ENCODE results near the gene PAX2. TPM values are rescaled to one million over a fixed set of nuclear protein-coding genes. Genes with fewer than 3 reads are reported as not detected.

PAX2 gene
- total RNA-seq, 5 donors from 2014 or later (not counting 1 experiment from before 2014, with no cell fraction given): not detected

- ATAC-seq (replicated peaks in 1 of 4) (peak in 2 of 4 experiments; percentile 5 to 28), DNase-seq (no peak)
- POLR2A ChIA-PET: no interaction called here
- H3K27ac Mint-ChIP-seq: no peak overlapping the region
- Histone ChIP-seq H3K4me3 (ENCODE audit: control insufficient read depth in 1 of 2, extremely low read depth in 1 of 2, low read length in 1 of 2) (peak overlapping the region; percentile 30 to 64), H3K4me1 (ENCODE audit: control insufficient read depth in 1 of 2, extremely low read depth in 1 of 2, insufficient read depth in 2 of 2, low read length in 2 of 2) (peaks cover 16 to 42% of the 10 kb centered on the region in 2 experiments), H3K9me3 (no peaks in the 10 kb centered on the region), H3K36me3 (ENCODE audit: control insufficient read depth in 2 of 2, extremely low read depth in 1 of 2, insufficient read depth in 1 of 2, low read length in 1 of 2) (no peaks in the 10 kb centered on the region), H3K27ac (ENCODE audit: low read length) (no peak overlapping the region), H3K27me3 (replicated peaks in 1 of 2; ENCODE audit: control insufficient read depth in 2 of 2, extremely low read depth in 1 of 2, insufficient read depth in 2 of 2, low read length in 1 of 2) (peaks cover 23 to 77% of the 10 kb centered on the region in 2 experiments)
- peaks cover 29 to 43% (median 40%) of the 10 kb centered on the region in 3 donors for H3K4me1 Mint-ChIP-seq
- H3K36me3 Mint-ChIP-seq: no peaks in the 10 kb centered on the region
- 4% methylated on average over 37 of the region's 41 CpGs for WGBS (ENCODE audit: insufficient coverage)
- H3K4me3 Mint-ChIP-seq: peak overlapping the region; percentile 57 to 89 (median 66)
- H3K9me3 Mint-ChIP-seq: no peaks in the 10 kb centered on the region
- CTCF ChIA-PET: no interaction called here
- H3K27me3 Mint-ChIP-seq: peaks cover 70 to 77% of the 10 kb centered on the region in 2 donors
Observed at GRCh38 chr10:100826661-100826982, 81.2 kb downstream of the PAX2 start.

- CTCF ChIA-PET: no interaction called here
- peaks cover 25 to 77% of the 10 kb centered on the region in 2 experiments for H3K27me3 ChIP-seq (replicated peaks in 1 of 2; ENCODE audit: control insufficient read depth in 2 of 2, extremely low read depth in 1 of 2, insufficient read depth in 2 of 2, low read length in 1 of 2)
- Mint-ChIP-seq H3K4me1 (peaks cover 29 to 43% (median 40%) of the 10 kb centered on the region in 3 donors), H3K27me3 (peaks cover 73 to 82% of the 10 kb centered on the region in 2 donors), H3K27ac (no peak overlapping the region), H3K9me3 (no peaks in the 10 kb centered on the region), H3K4me3 (peak overlapping the region; percentile 68 to 89 (median 77)), H3K36me3 (no peaks in the 10 kb centered on the region)
- H3K27ac ChIP-seq (ENCODE audit: low read length): no peak overlapping the region
- no peaks in the 10 kb centered on the region for H3K36me3 ChIP-seq (ENCODE audit: control insufficient read depth in 2 of 2, extremely low read depth in 1 of 2, insufficient read depth in 1 of 2, low read length in 1 of 2)
- WGBS (ENCODE audit: insufficient coverage): 2% methylated on average over 58 of the region's 68 CpGs
- ATAC-seq (replicated peaks in 1 of 4) (peak; percentile 40 to 67 (median 44)), DNase-seq (peak in 7 of 35 experiments; percentile 19 to 48 (median 22))
- peaks cover 16 to 42% of the 10 kb centered on the region in 2 experiments for H3K4me1 ChIP-seq (ENCODE audit: control insufficient read depth in 1 of 2, extremely low read depth in 1 of 2, insufficient read depth in 2 of 2, low read length in 2 of 2)
- H3K4me3 ChIP-seq (ENCODE audit: control insufficient read depth in 1 of 2, extremely low read depth in 1 of 2, low read length in 1 of 2): peak overlapping the region; percentile 43 to 64
- H3K9me3 ChIP-seq: no peaks in the 10 kb centered on the region
- POLR2A ChIA-PET: no interaction called here
Observed at GRCh38 chr10:100826983-100827818, 81.8 kb downstream of the PAX2 start.

- 2% methylated on average over 55 of the region's 69 CpGs for WGBS (ENCODE audit: insufficient coverage)
- Mint-ChIP-seq H3K9me3 (no peaks in the 10 kb centered on the region), H3K27me3 (peaks cover 75 to 82% of the 10 kb centered on the region in 2 donors), H3K36me3 (no peaks in the 10 kb centered on the region), H3K27ac (no peak overlapping the region), H3K4me3 (peak overlapping the region; percentile 80 to 89 (median 82)), H3K4me1 (peaks cover 29 to 43% (median 40%) of the 10 kb centered on the region in 3 donors)
- Histone ChIP-seq H3K27ac (ENCODE audit: low read length) (no peak overlapping the region), H3K27me3 (replicated peaks in 1 of 2; ENCODE audit: control insufficient read depth in 2 of 2, extremely low read depth in 1 of 2, insufficient read depth in 2 of 2, low read length in 1 of 2) (peaks cover 21 to 81% of the 10 kb centered on the region in 2 experiments), H3K4me3 (ENCODE audit: control insufficient read depth in 1 of 2, extremely low read depth in 1 of 2, low read length in 1 of 2) (peak overlapping the region; percentile 38 to 78), H3K4me1 (ENCODE audit: control insufficient read depth in 1 of 2, extremely low read depth in 1 of 2, insufficient read depth in 2 of 2, low read length in 2 of 2) (peaks cover 16 to 42% of the 10 kb centered on the region in 2 experiments), H3K9me3 (no peaks in the 10 kb centered on the region), H3K36me3 (ENCODE audit: control insufficient read depth in 2 of 2, extremely low read depth in 1 of 2, insufficient read depth in 1 of 2, low read length in 1 of 2) (no peaks in the 10 kb centered on the region)
- ATAC-seq (replicated peaks in 1 of 4): peak in 3 of 4 experiments; percentile 37 to 58 (median 45)
- peak in 5 of 35 experiments; percentile 7 to 38 (median 18) for DNase-seq
- POLR2A ChIA-PET: no interaction called here
- CTCF ChIA-PET: no interaction called here
Observed at GRCh38 chr10:100827819-100828737, 82.7 kb downstream of the PAX2 start.

GRCh38 chr10:100828738-100829096 lies 83.3 kb downstream of the PAX2 start:
- H3K36me3 Mint-ChIP-seq: no peaks in the 10 kb centered on the region
- H3K27me3 ChIP-seq (replicated peaks in 1 of 2; ENCODE audit: control insufficient read depth in 2 of 2, extremely low read depth in 1 of 2, insufficient read depth in 2 of 2, low read length in 1 of 2): peaks cover 22 to 85% of the 10 kb centered on the region in 2 experiments
- ChIA-PET POLR2A (no interaction called here), CTCF (no interaction called here)
- peak overlapping the region; percentile 80 to 89 (median 82) for H3K4me3 Mint-ChIP-seq
- H3K27ac Mint-ChIP-seq: no peak overlapping the region
- H3K9me3 Mint-ChIP-seq: no peaks in the 10 kb centered on the region
- no peaks in the 10 kb centered on the region for H3K9me3 ChIP-seq
- ATAC-seq (replicated peaks in 1 of 4): peak; percentile 32 to 61 (median 46)
- H3K27ac ChIP-seq (ENCODE audit: low read length): no peak overlapping the region
- H3K36me3 ChIP-seq (ENCODE audit: control insufficient read depth in 2 of 2, extremely low read depth in 1 of 2, insufficient read depth in 1 of 2, low read length in 1 of 2): no peaks in the 10 kb centered on the region
- WGBS (ENCODE audit: insufficient coverage): no CpG with 5 or more reads among the region's 20 CpGs
- H3K4me1 Mint-ChIP-seq: peaks cover 29 to 43% (median 40%) of the 10 kb centered on the region in 3 donors
- H3K4me1 ChIP-seq (ENCODE audit: control insufficient read depth in 1 of 2, extremely low read depth in 1 of 2, insufficient read depth in 2 of 2, low read length in 2 of 2): peaks cover 16 to 42% of the 10 kb centered on the region in 2 experiments
- peaks cover 74 to 81% of the 10 kb centered on the region in 2 donors for H3K27me3 Mint-ChIP-seq
- peak overlapping the region; percentile 38 to 78 for H3K4me3 ChIP-seq (ENCODE audit: control insufficient read depth in 1 of 2, extremely low read depth in 1 of 2, low read length in 1 of 2)
- peak in 11 of 35 experiments; percentile 8 to 57 (median 18) for DNase-seq

- ChIA-PET CTCF (no interaction called here), POLR2A (no interaction called here)
- H3K9me3 Mint-ChIP-seq: no peaks in the 10 kb centered on the region
- ATAC-seq (replicated peaks in 1 of 4) (peak in 1 of 4 experiments; percentile 12), DNase-seq (peak in 1 of 35 experiments; percentile 9)
- H3K36me3 Mint-ChIP-seq: no peaks in the 10 kb centered on the region
- Histone ChIP-seq H3K9me3 (no peaks in the 10 kb centered on the region), H3K4me1 (ENCODE audit: control insufficient read depth in 1 of 2, extremely low read depth in 1 of 2, insufficient read depth in 2 of 2, low read length in 2 of 2) (peaks cover 16 to 42% of the 10 kb centered on the region in 2 experiments), H3K27ac (ENCODE audit: low read length) (no peak overlapping the region), H3K27me3 (replicated peaks in 1 of 2; ENCODE audit: control insufficient read depth in 2 of 2, extremely low read depth in 1 of 2, insufficient read depth in 2 of 2, low read length in 1 of 2) (peaks cover 21 to 79% of the 10 kb centered on the region in 2 experiments), H3K36me3 (ENCODE audit: control insufficient read depth in 2 of 2, extremely low read depth in 1 of 2, insufficient read depth in 1 of 2, low read length in 1 of 2) (no peaks in the 10 kb centered on the region), H3K4me3 (ENCODE audit: control insufficient read depth in 1 of 2, extremely low read depth in 1 of 2, low read length in 1 of 2) (peak overlapping the region; percentile 38 to 78)
- 4% methylated on average over 42 of the region's 58 CpGs for WGBS (ENCODE audit: insufficient coverage)
- peak overlapping the region; percentile 80 to 89 (median 82) for H3K4me3 Mint-ChIP-seq
- peaks cover 74 to 80% of the 10 kb centered on the region in 2 donors for H3K27me3 Mint-ChIP-seq
- peak overlapping the region in 1 of 2 donors; percentile 32 for H3K27ac Mint-ChIP-seq
- peaks cover 29 to 43% (median 40%) of the 10 kb centered on the region in 3 donors for H3K4me1 Mint-ChIP-seq
Observed at GRCh38 chr10:100829097-100829870, 83.9 kb downstream of the PAX2 start.
